ENCODE data around the gene DUS4L. TPM values are rescaled to one million over a fixed set of nuclear protein-coding genes. Genes with fewer than 3 reads are reported as not detected.

The DUS4L gene
- total and polyA plus RNA-seq, 2 of the 13 experiments (the other 11 are each of a cell fraction or from before 2014, with no cell fraction given), result 5.6 to 9.8 TPM

GRCh38 chr7:107563775-107564552, at the start of gene DUS4L, which contains the start of gene COG5 (continued):
- TF ChIP-seq LRRFIP1 (CRISPR knock-in tag; conservative IDR thresholded peaks at IDR 0.05), result no peak
- no peak for TF ChIP-seq NFAT5 (CRISPR knock-in tag; IDR thresholded peaks at IDR 0.05)
- no peak for TF ChIP-seq ZSCAN12 (CRISPR knock-in tag; IDR thresholded peaks at IDR 0.05)
- 0 out of 2 replicates have a peak, but pooled peaks have one; percentile 58 for TF ChIP-seq SNAPC2 (CRISPR knock-in tag; IDR thresholded peaks at IDR 0.05)
- TF ChIP-seq NONO (IDR thresholded peaks at IDR 0.05), result no peak
- TF ChIP-seq NONO (CRISPR knock-in tag; conservative IDR thresholded peaks at IDR 0.05), result peak; percentile 95
- 0 out of 2 replicates have a peak, but pooled peaks have one; percentile 35 for TF ChIP-seq GZF1 (CRISPR knock-in tag; IDR thresholded peaks at IDR 0.05)
- peak; percentile 64; the same call in 1 of the 2 replicates for TF ChIP-seq ZNF274 (CRISPR knock-in tag; IDR thresholded peaks at IDR 0.05)
- TF ChIP-seq ZNF331 (CRISPR knock-in tag; IDR thresholded peaks at IDR 0.05), result peak; percentile 56; the same call in 1 of the 2 replicates
- no peak for TF ChIP-seq POLR2AphosphoS2 (IDR thresholded peaks at IDR 0.05; ENCODE audit: low read depth, low read length)
- TF ChIP-seq NFKBIZ (CRISPR knock-in tag; IDR thresholded peaks at IDR 0.05), result no peak
- no peak for TF ChIP-seq ZNF431 (CRISPR knock-in tag; IDR thresholded peaks at IDR 0.05; ENCODE audit: borderline replicate concordance, low read depth)
- no peak for TF ChIP-seq ZNF674 (CRISPR knock-in tag; IDR thresholded peaks at IDR 0.05; ENCODE audit: low read depth)
- peak; percentile 83 for TF ChIP-seq TGIF2 (CRISPR knock-in tag; IDR thresholded peaks at IDR 0.05)
- TF ChIP-seq SNRNP70 (IDR thresholded peaks at IDR 0.05; ENCODE audit: low read depth, low read length), result no peak
- no peak for TF ChIP-seq MZF1 (CRISPR knock-in tag; IDR thresholded peaks at IDR 0.05; ENCODE audit: borderline replicate concordance)
- no peak; the same call in 1 of the 2 replicates for TF ChIP-seq ZNF792 (CRISPR knock-in tag; IDR thresholded peaks at IDR 0.05)
- TF ChIP-seq FOXK1 (CRISPR knock-in tag; IDR thresholded peaks at IDR 0.05; ENCODE audit: borderline replicate concordance, low read depth), result peak; percentile 61; the same call in 1 of the 2 replicates
- TF ChIP-seq RBM22 (optimal IDR thresholded peaks at IDR 0.05; ENCODE audit: low read length), result no peak
- TF ChIP-seq ZNF629 (CRISPR knock-in tag; conservative IDR thresholded peaks at IDR 0.05), result no peak; the same call in 1 of the 2 replicates
- TF ChIP-seq ZNF766 (CRISPR knock-in tag; IDR thresholded peaks at IDR 0.05; ENCODE audit: borderline replicate concordance), result peak; percentile 71; the same call in 1 of the 2 replicates
- TF ChIP-seq MXD1 (CRISPR knock-in tag; IDR thresholded peaks at IDR 0.05), result no peak; the same call in 1 of the 2 replicates
- no peak for TF ChIP-seq ARNT (IDR thresholded peaks at IDR 0.05)
- TF ChIP-seq ZFY (CRISPR knock-in tag; IDR thresholded peaks at IDR 0.05), result peak; percentile 93
